ENCODE measurements around the gene CCDC12. TPM values are rescaled to one million over a fixed set of nuclear protein-coding genes. Genes with fewer than 3 reads are reported as not detected.

CCDC12 gene
- total RNA-seq, 1 donor from 2014 or later = 36.3 TPM

- Mint-ChIP-seq H3K4me1 (ENCODE audit: unreplicated experiment) (peaks cover 3% of the 10 kb centered on the region), H3K4me3 (ENCODE audit: unreplicated experiment) (no peak overlapping the region), H3K36me3 (ENCODE audit: low read depth, unreplicated experiment) (peaks cover 24% of the 10 kb centered on the region), H3K27ac (ENCODE audit: unreplicated experiment) (no peak overlapping the region), H3K27me3 (ENCODE audit: unreplicated experiment) (peaks cover 4% of the 10 kb centered on the region), H3K9me3 (ENCODE audit: unreplicated experiment) (no peaks in the 10 kb centered on the region)
- no peak for DNase-seq (ENCODE audit: low spot score)
- TF ChIP-seq CTCF (IDR thresholded peaks at IDR 0.05; ENCODE audit: unreplicated experiment) = no peak
Measured at GRCh38 chr3:47010910-47011309, 34.4 kb upstream of the CCDC12 start.

GRCh38 chr3:47010111-47010712 is 33.7 kb upstream of the CCDC12 start:
- H3K4me3 Mint-ChIP-seq (ENCODE audit: unreplicated experiment) = peak overlapping the region; percentile 59
- peak; percentile 13 for DNase-seq (ENCODE audit: low spot score)
- H3K36me3 Mint-ChIP-seq (ENCODE audit: low read depth, unreplicated experiment) = peaks cover 28% of the 10 kb centered on the region
- H3K27ac Mint-ChIP-seq (ENCODE audit: unreplicated experiment) = peak overlapping the region; percentile 67
- peaks cover 3% of the 10 kb centered on the region for H3K4me1 Mint-ChIP-seq (ENCODE audit: unreplicated experiment)
- peaks cover 4% of the 10 kb centered on the region for H3K27me3 Mint-ChIP-seq (ENCODE audit: unreplicated experiment)
- peak; percentile 0 for TF ChIP-seq CTCF (IDR thresholded peaks at IDR 0.05; ENCODE audit: unreplicated experiment)
- H3K9me3 Mint-ChIP-seq (ENCODE audit: unreplicated experiment) = no peaks in the 10 kb centered on the region

- Mint-ChIP-seq H3K4me1 (ENCODE audit: unreplicated experiment) (peaks cover 3% of the 10 kb centered on the region), H3K27me3 (ENCODE audit: unreplicated experiment) (peaks cover 4% of the 10 kb centered on the region), H3K9me3 (ENCODE audit: unreplicated experiment) (no peaks in the 10 kb centered on the region), H3K36me3 (ENCODE audit: low read depth, unreplicated experiment) (peaks cover 26% of the 10 kb centered on the region), H3K4me3 (ENCODE audit: unreplicated experiment) (peak overlapping the region; percentile 59), H3K27ac (ENCODE audit: unreplicated experiment) (peak overlapping the region; percentile 67)
- DNase-seq (ENCODE audit: low spot score) = peak; percentile 73
- TF ChIP-seq CTCF (IDR thresholded peaks at IDR 0.05; ENCODE audit: unreplicated experiment) = peak; percentile 15
Measured at GRCh38 chr3:47009225-47010110, 32.9 kb upstream of the CCDC12 start.

GRCh38 chr3:47008851-47009224 is 32.3 kb upstream of the CCDC12 start:
- Mint-ChIP-seq H3K36me3 (ENCODE audit: low read depth, unreplicated experiment) (peaks cover 30% of the 10 kb centered on the region), H3K9me3 (ENCODE audit: unreplicated experiment) (no peaks in the 10 kb centered on the region), H3K4me1 (ENCODE audit: unreplicated experiment) (peaks cover 3% of the 10 kb centered on the region), H3K27ac (ENCODE audit: unreplicated experiment) (no peak overlapping the region), H3K4me3 (ENCODE audit: unreplicated experiment) (peak overlapping the region; percentile 77), H3K27me3 (ENCODE audit: unreplicated experiment) (peaks cover 4% of the 10 kb centered on the region)
- TF ChIP-seq CTCF (IDR thresholded peaks at IDR 0.05; ENCODE audit: unreplicated experiment) = no peak
- DNase-seq (ENCODE audit: low spot score) = no peak
